Calu3 (cell line): ENCODE data around the gene NBEA. TPM values are rescaled to one million over a fixed set of nuclear protein-coding genes. Genes with fewer than 3 reads are reported as not detected.
A peak's percentile ranks its signal among the peaks of the same experiment; 100 is the strongest.

Source experiments
- BruUV-seq: library from RNA; stranded (reverse); fragments of 400-500 nt; replicated peaks from 2 replicates; lab custom pipeline; 2021; lab: Mats Ljungman, UMichigan
- CTCF ChIA-PET: fragments of 300-600 bp; sonication (Branson Sonifier 250); formaldehyde crosslinking; loops from one replicate; lab custom pipeline; 2022; ENCODE audit warnings: antibody characterized with exemption; lab: Charles Lee
- DNase-seq: peaks from one replicate; pipeline ENCODE4 v3.0.0; 2022
- H3K27ac Mint-ChIP-seq: one replicate; pipeline ENCODE4 v1.8.0; 2022; ENCODE audit warnings: mixed read lengths; ENCODE audit not compliant: unreplicated experiment
- H3K27me3 Mint-ChIP-seq: one replicate; pipeline ENCODE4 v1.8.0; 2022; ENCODE audit warnings: mixed read lengths; ENCODE audit not compliant: unreplicated experiment
- H3K36me3 Mint-ChIP-seq: one replicate; pipeline ENCODE4 v1.8.0; 2022; ENCODE audit warnings: mild to moderate bottlenecking, moderate library complexity, mixed read lengths; ENCODE audit not compliant: insufficient read depth, unreplicated experiment
- H3K4me1 Mint-ChIP-seq: one replicate; pipeline ENCODE4 v1.8.0; 2022; ENCODE audit warnings: mild to moderate bottlenecking, low read depth, mixed read lengths; ENCODE audit not compliant: unreplicated experiment
- H3K4me3 Mint-ChIP-seq: one replicate; pipeline ENCODE4 v1.8.0; 2022; ENCODE audit warnings: mild to moderate bottlenecking, low read depth, moderate library complexity, mixed read lengths; ENCODE audit not compliant: unreplicated experiment
- H3K9me3 Mint-ChIP-seq: one replicate; pipeline ENCODE4 v1.8.0; 2022; ENCODE audit warnings: low read depth, mixed read lengths; ENCODE audit not compliant: unreplicated experiment
- intact Hi-C: fragments of 100-400 bp; cut with micrococcal nuclease; formaldehyde crosslinking; loops from one replicate; pipeline ENCODE4 v1.10.0; 2022; ENCODE audit not compliant: unreplicated experiment
- total RNA-seq: library from RNA; stranded (reverse); gene quantifications from 2 replicates; pipeline ENCODE4 v1.2.3, GENCODE V29; 2022
- TF ChIP-seq, protein P1 (sequence below): fragments of 200-600 bp; IDR thresholded peaks from one replicate; pipeline ENCODE4 v1.8.0; 2022; ENCODE audit warnings: antibody characterized with exemption; ENCODE audit not compliant: unreplicated experiment

NBEA gene
- total RNA-seq, 1 experiment from 2014 or later: 18.0 TPM

DNA sequence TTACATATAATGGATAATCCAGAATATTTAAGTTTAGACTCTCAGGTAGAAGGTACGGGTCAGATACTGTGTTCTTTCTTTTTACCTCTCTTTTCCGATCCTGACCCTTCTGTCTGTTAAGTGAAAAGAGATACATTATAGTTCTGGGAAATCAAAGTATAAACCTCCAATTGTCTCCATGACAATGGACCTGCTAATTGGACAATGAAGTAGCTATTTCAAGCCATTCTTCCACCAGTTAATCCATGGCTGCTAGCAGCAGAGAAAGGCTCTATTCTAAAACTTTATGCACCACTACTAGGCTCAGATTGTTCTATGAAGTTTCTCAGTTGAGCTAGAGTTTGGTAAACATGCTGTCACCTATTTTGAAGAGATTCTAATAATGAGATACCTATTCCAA, 8.3 kb upstream of the NBEA start:
- no peak for DNase-seq
- Mint-ChIP-seq H3K9me3 (no peaks in the 10 kb centered on the region), H3K27me3 (no peaks in the 10 kb centered on the region), H3K36me3 (no peaks in the 10 kb centered on the region), H3K4me3 (no peak overlapping the region), H3K4me1 (peaks cover 13% of the 10 kb centered on the region), H3K27ac (no peak overlapping the region)
- no TSS peak for BruUV-seq
- CTCF ChIA-PET: no interaction called here
- intact Hi-C loops: no loop called here
- TF ChIP-seq, protein P1, sequence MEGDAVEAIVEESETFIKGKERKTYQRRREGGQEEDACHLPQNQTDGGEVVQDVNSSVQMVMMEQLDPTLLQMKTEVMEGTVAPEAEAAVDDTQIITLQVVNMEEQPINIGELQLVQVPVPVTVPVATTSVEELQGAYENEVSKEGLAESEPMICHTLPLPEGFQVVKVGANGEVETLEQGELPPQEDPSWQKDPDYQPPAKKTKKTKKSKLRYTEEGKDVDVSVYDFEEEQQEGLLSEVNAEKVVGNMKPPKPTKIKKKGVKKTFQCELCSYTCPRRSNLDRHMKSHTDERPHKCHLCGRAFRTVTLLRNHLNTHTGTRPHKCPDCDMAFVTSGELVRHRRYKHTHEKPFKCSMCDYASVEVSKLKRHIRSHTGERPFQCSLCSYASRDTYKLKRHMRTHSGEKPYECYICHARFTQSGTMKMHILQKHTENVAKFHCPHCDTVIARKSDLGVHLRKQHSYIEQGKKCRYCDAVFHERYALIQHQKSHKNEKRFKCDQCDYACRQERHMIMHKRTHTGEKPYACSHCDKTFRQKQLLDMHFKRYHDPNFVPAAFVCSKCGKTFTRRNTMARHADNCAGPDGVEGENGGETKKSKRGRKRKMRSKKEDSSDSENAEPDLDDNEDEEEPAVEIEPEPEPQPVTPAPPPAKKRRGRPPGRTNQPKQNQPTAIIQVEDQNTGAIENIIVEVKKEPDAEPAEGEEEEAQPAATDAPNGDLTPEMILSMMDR: no peak

- Mint-ChIP-seq H3K4me3 (no peak overlapping the region), H3K27me3 (no peaks in the 10 kb centered on the region), H3K4me1 (peaks cover 8% of the 10 kb centered on the region), H3K9me3 (no peaks in the 10 kb centered on the region), H3K36me3 (no peaks in the 10 kb centered on the region), H3K27ac (no peak overlapping the region)
- BruUV-seq: no TSS peak
- CTCF ChIA-PET: no interaction called here
- TF ChIP-seq, protein P1: no peak
- DNase-seq: no peak
- intact Hi-C loops: no loop called here
Measured at GRCh38 chr13:34935841-34936240, 6.2 kb upstream of the NBEA start.

- H3K27me3 Mint-ChIP-seq: no peaks in the 10 kb centered on the region
- H3K9me3 Mint-ChIP-seq: no peaks in the 10 kb centered on the region
Measured at GRCh38 chr13:34939771-34940170, 2.3 kb upstream of the NBEA start.

DNA sequence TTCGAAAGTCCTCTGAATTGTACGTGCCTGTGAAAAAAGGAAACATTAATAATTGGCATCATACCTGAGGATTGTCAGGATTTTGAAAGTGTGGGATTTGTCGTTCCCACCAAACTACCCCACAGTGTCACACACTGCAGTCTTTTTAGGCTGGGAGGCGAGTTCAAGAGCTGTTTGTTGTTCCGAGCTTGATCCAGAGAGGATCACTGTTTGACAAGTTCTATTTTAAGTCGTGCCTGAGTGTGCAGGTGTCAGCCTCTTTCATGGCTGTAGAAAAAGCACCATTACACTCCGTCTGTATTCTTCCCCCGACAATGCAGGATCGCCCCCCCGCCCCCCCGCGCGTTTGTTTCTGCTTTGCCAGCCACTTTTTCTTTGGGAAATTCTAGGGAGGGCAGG, 635 bp upstream of the NBEA start:
- Mint-ChIP-seq H3K27me3 (no peaks in the 10 kb centered on the region), H3K4me3 (peak overlapping the region; percentile 68), H3K4me1 (no peaks in the 10 kb centered on the region), H3K9me3 (no peaks in the 10 kb centered on the region), H3K27ac (peak overlapping the region; percentile 84), H3K36me3 (peaks cover 30% of the 10 kb centered on the region)
- DNase-seq: no peak
- CTCF ChIA-PET: interaction anchor here (0.6 to 0.7 kb wide), 3 partner anchors 73 to 734 kb away, joined by 3 to 4 read pairs (median 3); no protein-coding TSS in a partner anchor
- no TSS peak for BruUV-seq
- TF ChIP-seq, protein P1: no peak
- intact Hi-C loops: loop anchor here (5.0 kb wide), 3 partner anchors 79 to 784 kb away; no protein-coding TSS in a partner anchor

More at GRCh38 chr13:34939771-34940170, 2.3 kb upstream of the NBEA start:
- DNase-seq: no peak
- TF ChIP-seq, protein P1: no peak
- Mint-ChIP-seq H3K4me3 (no peak overlapping the region), H3K4me1 (no peaks in the 10 kb centered on the region), H3K27ac (no peak overlapping the region), H3K36me3 (peaks cover 30% of the 10 kb centered on the region)
- BruUV-seq: no TSS peak
- intact Hi-C loops: loop anchor here (5.0 kb wide), 3 partner anchors 77 to 782 kb away; no protein-coding TSS in a partner anchor
- CTCF ChIA-PET: no interaction called here
